ENCODE measurements around the gene PPP1R7. TPM values are rescaled to one million over a fixed set of nuclear protein-coding genes. Genes with fewer than 3 reads are reported as not detected.

The PPP1R7 gene
- total RNA-seq, 1 experiment from 2014 or later = 45.4 TPM

DNA sequence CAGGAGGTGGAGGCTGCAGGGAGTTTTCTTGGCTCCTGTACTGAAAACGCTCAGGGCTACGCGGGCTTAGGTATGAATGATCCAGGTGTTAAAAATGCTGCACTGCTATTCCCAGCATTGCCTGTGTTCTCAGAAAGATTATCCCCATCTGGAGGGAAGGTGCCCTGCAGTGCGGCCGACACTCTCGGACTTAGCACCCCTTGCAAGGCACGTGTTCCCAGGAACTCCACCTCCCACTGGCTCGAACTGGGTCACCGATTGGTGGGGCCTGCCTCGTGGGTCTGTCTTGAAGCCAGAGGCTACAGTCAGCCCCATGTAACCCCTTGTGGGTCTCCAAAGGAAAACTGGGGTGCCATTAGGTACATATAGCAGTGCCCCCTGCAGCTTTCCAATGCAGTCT is 63.9 kb downstream of the PPP1R7 start:
- DNase-seq (ENCODE audit: low read depth, low spot score) (no peak), ATAC-seq (no peak)
- ChIA-PET POLR2A (no interaction called here), RAD21 (ENCODE audit: low non-redundant PET in 1 of 2, low total read pairs in 2 of 2, uncharacterized antibody in 2 of 2, unreplicated experiment in 2 of 2) (no interaction called here), CTCF (no interaction called here)
- Histone ChIP-seq H3K9me3 (ENCODE audit: control insufficient read depth in 1 of 2, insufficient read depth in 1 of 2, low read depth in 1 of 2, low read length in 2 of 2) (no peaks in the 10 kb centered on the region), H3K4me1 (ENCODE audit: control insufficient read depth in 1 of 2, insufficient read depth in 2 of 2, low read length in 2 of 2) (peaks cover 6 to 9% of the 10 kb centered on the region in 2 experiments; a peak in 3 of 4 replicates), H3K9ac (ENCODE audit: low read length) (no peak overlapping the region), H3K4me2 (ENCODE audit: low read length) (no peak overlapping the region), H3K36me3 (ENCODE audit: control insufficient read depth in 1 of 2, insufficient read depth in 2 of 2, low read length in 2 of 2) (no peaks in the 10 kb centered on the region), H3K9me2 (ENCODE audit: insufficient read depth) (no peaks in the 10 kb centered on the region), H2AFZ (ENCODE audit: low read depth, low read length, poor library complexity, severe bottlenecking) (no peak overlapping the region), H3K79me2 (ENCODE audit: insufficient read depth, low read length) (no peaks in the 10 kb centered on the region), H3K4me3 (replicated peaks in 1 of 2; ENCODE audit: low read depth in 1 of 2, low read length in 2 of 2) (no peak overlapping the region), H3K27me3 (ENCODE audit: insufficient read depth, low read length) (no peaks in the 10 kb centered on the region), H3K27ac (ENCODE audit: low read depth, low read length) (no peak overlapping the region), H4K20me1 (ENCODE audit: insufficient read depth) (no peaks in the 10 kb centered on the region)
- no TSS peak for BruUV-seq (replicated peaks)
- TF ChIP-seq, protein P1, sequence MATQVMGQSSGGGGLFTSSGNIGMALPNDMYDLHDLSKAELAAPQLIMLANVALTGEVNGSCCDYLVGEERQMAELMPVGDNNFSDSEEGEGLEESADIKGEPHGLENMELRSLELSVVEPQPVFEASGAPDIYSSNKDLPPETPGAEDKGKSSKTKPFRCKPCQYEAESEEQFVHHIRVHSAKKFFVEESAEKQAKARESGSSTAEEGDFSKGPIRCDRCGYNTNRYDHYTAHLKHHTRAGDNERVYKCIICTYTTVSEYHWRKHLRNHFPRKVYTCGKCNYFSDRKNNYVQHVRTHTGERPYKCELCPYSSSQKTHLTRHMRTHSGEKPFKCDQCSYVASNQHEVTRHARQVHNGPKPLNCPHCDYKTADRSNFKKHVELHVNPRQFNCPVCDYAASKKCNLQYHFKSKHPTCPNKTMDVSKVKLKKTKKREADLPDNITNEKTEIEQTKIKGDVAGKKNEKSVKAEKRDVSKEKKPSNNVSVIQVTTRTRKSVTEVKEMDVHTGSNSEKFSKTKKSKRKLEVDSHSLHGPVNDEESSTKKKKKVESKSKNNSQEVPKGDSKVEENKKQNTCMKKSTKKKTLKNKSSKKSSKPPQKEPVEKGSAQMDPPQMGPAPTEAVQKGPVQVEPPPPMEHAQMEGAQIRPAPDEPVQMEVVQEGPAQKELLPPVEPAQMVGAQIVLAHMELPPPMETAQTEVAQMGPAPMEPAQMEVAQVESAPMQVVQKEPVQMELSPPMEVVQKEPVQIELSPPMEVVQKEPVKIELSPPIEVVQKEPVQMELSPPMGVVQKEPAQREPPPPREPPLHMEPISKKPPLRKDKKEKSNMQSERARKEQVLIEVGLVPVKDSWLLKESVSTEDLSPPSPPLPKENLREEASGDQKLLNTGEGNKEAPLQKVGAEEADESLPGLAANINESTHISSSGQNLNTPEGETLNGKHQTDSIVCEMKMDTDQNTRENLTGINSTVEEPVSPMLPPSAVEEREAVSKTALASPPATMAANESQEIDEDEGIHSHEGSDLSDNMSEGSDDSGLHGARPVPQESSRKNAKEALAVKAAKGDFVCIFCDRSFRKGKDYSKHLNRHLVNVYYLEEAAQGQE (IDR thresholded peaks at IDR 0.05; ENCODE audit: low read depth) = no peak
- TF ChIP-seq, protein P2, sequence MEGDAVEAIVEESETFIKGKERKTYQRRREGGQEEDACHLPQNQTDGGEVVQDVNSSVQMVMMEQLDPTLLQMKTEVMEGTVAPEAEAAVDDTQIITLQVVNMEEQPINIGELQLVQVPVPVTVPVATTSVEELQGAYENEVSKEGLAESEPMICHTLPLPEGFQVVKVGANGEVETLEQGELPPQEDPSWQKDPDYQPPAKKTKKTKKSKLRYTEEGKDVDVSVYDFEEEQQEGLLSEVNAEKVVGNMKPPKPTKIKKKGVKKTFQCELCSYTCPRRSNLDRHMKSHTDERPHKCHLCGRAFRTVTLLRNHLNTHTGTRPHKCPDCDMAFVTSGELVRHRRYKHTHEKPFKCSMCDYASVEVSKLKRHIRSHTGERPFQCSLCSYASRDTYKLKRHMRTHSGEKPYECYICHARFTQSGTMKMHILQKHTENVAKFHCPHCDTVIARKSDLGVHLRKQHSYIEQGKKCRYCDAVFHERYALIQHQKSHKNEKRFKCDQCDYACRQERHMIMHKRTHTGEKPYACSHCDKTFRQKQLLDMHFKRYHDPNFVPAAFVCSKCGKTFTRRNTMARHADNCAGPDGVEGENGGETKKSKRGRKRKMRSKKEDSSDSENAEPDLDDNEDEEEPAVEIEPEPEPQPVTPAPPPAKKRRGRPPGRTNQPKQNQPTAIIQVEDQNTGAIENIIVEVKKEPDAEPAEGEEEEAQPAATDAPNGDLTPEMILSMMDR (IDR thresholded peaks at IDR 0.05 in 2 of 3, conservative IDR thresholded peaks at IDR 0.05 in 1 of 3; ENCODE audit: borderline replicate concordance in 1 of 3, insufficient read depth in 1 of 3, low read depth in 2 of 3, low read length in 2 of 3) = no peak
- TF ChIP-seq ELF1 (IDR thresholded peaks at IDR 0.05; ENCODE audit: borderline replicate concordance, low read depth) = no peak
- intact Hi-C loops (cut with micrococcal nuclease) = no loop called here

Measured in HCT116 (cell line).